ENCODE data around the gene PHKG2. TPM values are rescaled to one million over a fixed set of nuclear protein-coding genes. Genes with fewer than 3 reads are reported as not detected.

Gene PHKG2
- total RNA-seq, 1 experiment from 2014 or later = 35.3 TPM

GRCh38 chr16:30775392-30776188 is 27.4 kb downstream of the PHKG2 start:
- Histone ChIP-seq H3K27ac (ENCODE audit: low read depth, low read length, poor library complexity, severe bottlenecking) (peak overlapping the region; percentile 90), H3K27me3 (replicated peaks; ENCODE audit: insufficient read depth, low read depth, low read length, poor library complexity) (no peaks in the 10 kb centered on the region), H3K9me3 (ENCODE audit: low read depth, low read length, poor library complexity, severe bottlenecking) (no peaks in the 10 kb centered on the region), H3K4me3 (ENCODE audit: low read depth, low read length, poor library complexity, severe bottlenecking) (peak overlapping the region; percentile 72), H3K36me3 (ENCODE audit: insufficient read depth, low read length, poor library complexity, severe bottlenecking) (peaks cover 34% of the 10 kb centered on the region), H3K4me1 (ENCODE audit: insufficient read depth, low read length, poor library complexity, severe bottlenecking) (peaks cover 4% of the 10 kb centered on the region)
- POLR2A ChIA-PET (ENCODE audit: low non-redundant PET) = interaction anchor here (0.6 to 0.7 kb wide), 3 partner anchors 18 to 106 kb away, joined by 3 to 12 read pairs (median 3); no protein-coding TSS in a partner anchor
- intact Hi-C loops (cut with micrococcal nuclease; ENCODE audit: unreplicated experiment) = loop anchor here (5.0 kb wide), 1 partner anchor 147 kb away; the partner anchor contains the start of gene FBXL19
- CTCF ChIA-PET = no interaction called here
- peak; percentile 89 for DNase-seq (ENCODE audit: low spot score)
- BruUV-seq (replicated peaks) = no TSS peak
- TF ChIP-seq CTCF (conservative IDR thresholded peaks at IDR 0.05; ENCODE audit: low read depth, low read length) (no peak), EZH2 (IDR thresholded peaks at IDR 0.05; ENCODE audit: borderline replicate concordance, low read depth, low read length, poor library complexity, severe bottlenecking) (no peak)

DNA sequence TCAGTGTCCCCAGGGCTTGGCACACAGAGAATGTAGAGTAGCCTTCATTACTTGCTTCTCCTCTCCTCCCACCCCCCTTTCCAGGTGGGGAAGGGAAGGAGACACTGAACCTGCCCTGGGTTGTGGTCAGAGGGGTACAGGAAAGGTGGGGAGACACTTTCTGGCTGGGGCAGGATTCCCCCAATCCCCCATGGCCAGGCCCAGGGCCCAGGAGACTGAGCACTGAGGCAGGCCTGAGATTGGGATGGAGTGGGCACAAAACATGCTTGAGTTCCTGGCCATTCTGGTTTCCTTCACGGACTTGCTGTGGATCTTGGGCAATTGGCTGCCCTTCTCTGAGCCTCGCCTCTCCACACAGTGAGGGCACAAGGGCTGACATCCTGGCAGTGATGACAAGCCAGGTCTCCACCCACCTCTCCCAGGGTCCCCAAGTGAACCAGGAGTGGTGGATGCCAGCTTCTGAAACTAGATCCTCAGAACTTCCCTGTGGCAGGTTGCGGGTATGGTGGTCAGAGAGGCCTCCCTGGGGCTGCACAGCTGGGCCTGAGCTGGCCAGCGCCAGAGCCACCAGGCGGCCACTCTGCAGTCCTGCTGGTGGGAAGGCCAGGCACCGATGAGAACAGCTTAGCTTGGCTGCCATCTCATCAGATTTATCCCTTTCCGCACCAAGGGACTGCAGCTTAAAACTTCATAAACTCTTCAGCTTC is 29.5 kb downstream of the PHKG2 start:
- ChIA-PET CTCF (no interaction called here), POLR2A (ENCODE audit: low non-redundant PET) (interaction anchor here (0.6 kb wide), 1 partner anchor 164 kb away, joined by 3 read pairs; no protein-coding TSS in a partner anchor)
- BruUV-seq (replicated peaks) = no TSS peak
- intact Hi-C loops (cut with micrococcal nuclease; ENCODE audit: unreplicated experiment) = loop anchor here (5.0 kb wide), 1 partner anchor 145 kb away; the partner anchor contains the start of gene FBXL19
- peak overlapping the region; percentile 17 for H3K27ac ChIP-seq (ENCODE audit: low read depth, low read length, poor library complexity, severe bottlenecking)
- H3K4me3 ChIP-seq (ENCODE audit: low read depth, low read length, poor library complexity, severe bottlenecking) = no peak overlapping the region
- no peaks in the 10 kb centered on the region for H3K27me3 ChIP-seq (replicated peaks; ENCODE audit: insufficient read depth, low read depth, low read length, poor library complexity)
- no peak for DNase-seq (ENCODE audit: low spot score)
- peaks cover 4% of the 10 kb centered on the region for H3K4me1 ChIP-seq (ENCODE audit: insufficient read depth, low read length, poor library complexity, severe bottlenecking)
- no peaks in the 10 kb centered on the region for H3K9me3 ChIP-seq (ENCODE audit: low read depth, low read length, poor library complexity, severe bottlenecking)
- TF ChIP-seq EZH2 (IDR thresholded peaks at IDR 0.05; ENCODE audit: borderline replicate concordance, low read depth, low read length, poor library complexity, severe bottlenecking) (no peak), CTCF (conservative IDR thresholded peaks at IDR 0.05; ENCODE audit: low read depth, low read length) (no peak)
- H3K36me3 ChIP-seq (ENCODE audit: insufficient read depth, low read length, poor library complexity, severe bottlenecking) = peaks cover 28% of the 10 kb centered on the region

GRCh38 chr16:30778549-30779244 is 30.5 kb downstream of the PHKG2 start:
- Histone ChIP-seq H3K9me3 (ENCODE audit: low read depth, low read length, poor library complexity, severe bottlenecking) (no peaks in the 10 kb centered on the region), H3K4me1 (ENCODE audit: insufficient read depth, low read length, poor library complexity, severe bottlenecking) (peaks cover 4% of the 10 kb centered on the region), H3K4me3 (ENCODE audit: low read depth, low read length, poor library complexity, severe bottlenecking) (no peak overlapping the region), H3K36me3 (ENCODE audit: insufficient read depth, low read length, poor library complexity, severe bottlenecking) (peaks cover 27% of the 10 kb centered on the region), H3K27me3 (replicated peaks; ENCODE audit: insufficient read depth, low read depth, low read length, poor library complexity) (no peaks in the 10 kb centered on the region), H3K27ac (ENCODE audit: low read depth, low read length, poor library complexity, severe bottlenecking) (peak overlapping the region; percentile 17)
- intact Hi-C loops (cut with micrococcal nuclease; ENCODE audit: unreplicated experiment) = loop anchor here (5.0 kb wide), 1 partner anchor 144 kb away; the partner anchor contains the start of gene FBXL19
- ChIA-PET CTCF (no interaction called here), POLR2A (ENCODE audit: low non-redundant PET) (no interaction called here)
- TF ChIP-seq EZH2 (IDR thresholded peaks at IDR 0.05; ENCODE audit: borderline replicate concordance, low read depth, low read length, poor library complexity, severe bottlenecking) = no peak
- no peak for TF ChIP-seq CTCF (conservative IDR thresholded peaks at IDR 0.05; ENCODE audit: low read depth, low read length)
- BruUV-seq (replicated peaks) = no TSS peak
- no peak for DNase-seq (ENCODE audit: low spot score)
